GM20431 (cell line): ENCODE data around the gene CDK2.
"Not testable (repeated sequence)": the region's sequence is repeated elsewhere in the genome, so short reads cannot be mapped to it uniquely, and the experiment has no call there.

ENCODE experiments used
- in situ Hi-C: fragments of 300-500 bp; cut with MseI, MboI; formaldehyde crosslinking; loops from one replicate; pipeline ENCODE4 v1.15.0; 2020; ENCODE audit warnings: low sequenced_read_pairs; ENCODE audit not compliant: unreplicated experiment

CDK2 gene

GRCh38 chr12:55973599-55974307 lies 7.1 kb downstream of the CDK2 start, which contains the start of gene RAB5B:
TSS of gene RAB5B (plus strand) at chr12:55974078. CDS start at chr12:55986961, 12,883 bp downstream.
- in situ Hi-C loops: no loop called here

- in situ Hi-C loops: no loop called here
These were observed 7.7 kb downstream of the CDK2 start for GRCh38 chr12:55974308-55974730.

GRCh38 chr12:55978393-55978792 lies 11.8 kb downstream of the CDK2 start:
- in situ Hi-C loops: no loop called here

- in situ Hi-C loops: no loop called here
These were observed 12.4 kb downstream of the CDK2 start for GRCh38 chr12:55979069-55979468.

GRCh38 chr12:55981882-55982281 lies 15.3 kb downstream of the CDK2 start:
- in situ Hi-C loops: not testable (repeated sequence)

GRCh38 chr12:55982319-55982936 lies 15.8 kb downstream of the CDK2 start:
- in situ Hi-C loops: no loop called here

GRCh38 chr12:55983232-55983842 lies 16.7 kb downstream of the CDK2 start:
- in situ Hi-C loops: no loop called here

GRCh38 chr12:55984861-55985260 lies 18.2 kb downstream of the CDK2 start:
- in situ Hi-C loops: no loop called here

- in situ Hi-C loops: no loop called here
These were observed 18.7 kb downstream of the CDK2 start for GRCh38 chr12:55985341-55985740.

GRCh38 chr12:55985976-55986375 lies 19.3 kb downstream of the CDK2 start:
- in situ Hi-C loops: not testable (repeated sequence)

GRCh38 chr12:55991110-55991509 lies 24.5 kb downstream of the CDK2 start:
- in situ Hi-C loops: no loop called here

- in situ Hi-C loops: no loop called here
These were observed 26.7 kb downstream of the CDK2 start for GRCh38 chr12:55993230-55993853.

GRCh38 chr12:55995366-55995765 lies 28.7 kb downstream of the CDK2 start:
- in situ Hi-C loops: no loop called here

GRCh38 chr12:55996201-55996714 lies 29.6 kb downstream of the CDK2 start:
- in situ Hi-C loops: no loop called here

- in situ Hi-C loops: no loop called here
These were observed 30.3 kb downstream of the CDK2 start, which contains the start of gene SUOX for GRCh38 chr12:55996715-55997534. TSS of gene SUOX (plus strand) at chr12:55997276. CDS start at chr12:56002222, 4,946 bp downstream.

- in situ Hi-C loops: no loop called here
These were observed 30.9 kb downstream of the CDK2 start for GRCh38 chr12:55997535-55997859.

- in situ Hi-C loops: not testable (repeated sequence)
These were observed 32.9 kb downstream of the CDK2 start for GRCh38 chr12:55999522-55999921.

GRCh38 chr12:55999999-56000540 lies 33.4 kb downstream of the CDK2 start:
- in situ Hi-C loops: not testable (repeated sequence)

GRCh38 chr12:56001487-56002100 lies 35.0 kb downstream of the CDK2 start:
- in situ Hi-C loops: no loop called here
